ENCODE measurements around the gene C20orf96. TPM values are rescaled to one million over a fixed set of nuclear protein-coding genes. Genes with fewer than 3 reads are reported as not detected.

The C20orf96 gene
- polyA plus RNA-seq, 1 donor (not counting 4 experiments of a cell fraction or from before 2014, with no cell fraction given) = 3.6 TPM

DNA sequence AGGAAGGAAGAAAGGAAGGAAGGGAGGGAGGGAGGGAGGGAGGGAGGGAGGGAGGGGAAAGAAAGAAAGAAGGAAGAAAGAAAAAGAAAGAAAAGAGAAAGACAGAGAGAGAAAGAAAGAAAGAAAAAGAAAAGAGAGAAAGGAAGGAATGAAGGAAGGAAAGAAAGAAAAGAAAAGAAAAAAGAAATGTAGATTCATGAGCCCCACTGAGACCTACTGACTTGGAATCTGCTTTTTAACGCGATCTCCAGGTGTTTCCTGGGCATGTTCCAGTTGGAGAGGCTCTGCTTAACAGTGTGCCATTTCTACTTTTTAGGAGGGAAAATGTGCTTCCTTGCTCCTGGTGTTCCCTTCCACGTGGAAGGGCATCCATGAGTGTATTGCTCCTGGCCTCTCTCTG, 16.7 kb downstream of the C20orf96 start:
- Histone ChIP-seq H3K79me2 (ENCODE audit: control insufficient read depth, insufficient read depth, low read length) (no peaks in the 10 kb centered on the region), H2AFZ (ENCODE audit: control insufficient read depth, low read length) (no peak overlapping the region), H3K4me2 (ENCODE audit: control insufficient read depth, extremely low read depth, insufficient read depth, low read depth, low read length) (no peak overlapping the region), H3K27me3 (ENCODE audit: control insufficient read depth, extremely low read depth, insufficient read depth, low read length) (no peaks in the 10 kb centered on the region), H3K9me3 (ENCODE audit: control insufficient read depth, low read depth, low read length) (no peaks in the 10 kb centered on the region), H3K9me1 (ENCODE audit: control insufficient read depth, extremely low read depth, insufficient read depth, low read length) (no peaks in the 10 kb centered on the region), H4K20me1 (ENCODE audit: control insufficient read depth, extremely low read depth, insufficient read depth, low read length) (no peaks in the 10 kb centered on the region), H3K27ac (ENCODE audit: control insufficient read depth, insufficient read depth, low read length) (no peak overlapping the region), H3K4me3 (ENCODE audit: control insufficient read depth in 2 of 3, extremely low read depth in 1 of 3, insufficient read depth in 2 of 3, low read depth in 1 of 3, low read length in 3 of 3) (no peak overlapping the region), H3K4me1 (ENCODE audit: control insufficient read depth, extremely low read depth, insufficient read depth, low read length) (no peaks in the 10 kb centered on the region), H3K36me3 (ENCODE audit: control insufficient read depth in 2 of 2, extremely low read depth in 1 of 2, insufficient read depth in 2 of 2, low read length in 2 of 2) (no peaks in the 10 kb centered on the region), H3K9ac (ENCODE audit: control insufficient read depth, extremely low read depth, insufficient read depth, low read length) (no peak overlapping the region)
- TF ChIP-seq EZH2 (IDR thresholded peaks at IDR 0.05; ENCODE audit: low read length) = no peak
- no peak for TF ChIP-seq CTCF (optimal IDR thresholded peaks at IDR 0.05 in 1 of 3, IDR thresholded peaks at IDR 0.05 in 1 of 3, conservative IDR thresholded peaks at IDR 0.05 in 1 of 3; ENCODE audit: extremely low read depth in 1 of 3, insufficient read depth in 2 of 3, low read length in 3 of 3)
- FAIRE-seq (no peak), DNase-seq (ENCODE audit: low read depth, low spot score) (no peak)
- dilution Hi-C loops (cut with MboI; ENCODE audit: extremely low pct_ligation_motif_present, low sequenced_read_pairs) = no loop called here

DNA sequence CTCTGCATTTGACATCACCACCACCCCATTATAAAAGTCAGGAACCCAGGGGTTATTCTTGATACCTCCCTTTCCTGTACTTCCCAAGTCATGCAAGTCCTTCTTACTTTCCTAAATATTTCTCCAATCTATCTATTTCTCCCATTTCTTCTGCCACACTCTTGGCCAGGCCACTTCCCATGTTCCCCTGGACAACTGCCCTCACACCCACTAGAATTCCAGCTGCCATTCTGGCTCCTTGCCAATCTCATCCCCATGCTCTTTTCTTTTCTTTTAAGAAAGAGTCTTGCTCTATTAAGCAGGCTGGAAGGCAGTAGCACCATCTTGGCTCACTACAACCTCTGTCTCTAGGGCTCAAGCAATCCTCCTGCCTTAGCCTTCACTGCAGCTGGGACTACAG, 17.8 kb downstream of the C20orf96 start:
- no peak for FAIRE-seq

More for the DNA sequence above, 17.8 kb downstream of the C20orf96 start:
- TF ChIP-seq EZH2 (IDR thresholded peaks at IDR 0.05; ENCODE audit: low read length) = no peak
- TF ChIP-seq CTCF (optimal IDR thresholded peaks at IDR 0.05 in 1 of 3, IDR thresholded peaks at IDR 0.05 in 1 of 3, conservative IDR thresholded peaks at IDR 0.05 in 1 of 3; ENCODE audit: extremely low read depth in 1 of 3, insufficient read depth in 2 of 3, low read length in 3 of 3) = no peak
- no peaks in the 10 kb centered on the region for H3K4me1 ChIP-seq (ENCODE audit: control insufficient read depth, extremely low read depth, insufficient read depth, low read length)
- dilution Hi-C loops (cut with MboI; ENCODE audit: extremely low pct_ligation_motif_present, low sequenced_read_pairs) = no loop called here
- H3K36me3 ChIP-seq (ENCODE audit: control insufficient read depth in 2 of 2, extremely low read depth in 1 of 2, insufficient read depth in 2 of 2, low read length in 2 of 2) = no peaks in the 10 kb centered on the region
- H3K4me3 ChIP-seq (ENCODE audit: control insufficient read depth in 2 of 3, extremely low read depth in 1 of 3, insufficient read depth in 2 of 3, low read depth in 1 of 3, low read length in 3 of 3) = no peak overlapping the region
- no peaks in the 10 kb centered on the region for H3K9me3 ChIP-seq (ENCODE audit: control insufficient read depth, low read depth, low read length)
- H2AFZ ChIP-seq (ENCODE audit: control insufficient read depth, low read length) = no peak overlapping the region
- DNase-seq (ENCODE audit: low read depth, low spot score) = no peak
- H3K9ac ChIP-seq (ENCODE audit: control insufficient read depth, extremely low read depth, insufficient read depth, low read length) = no peak overlapping the region
- no peaks in the 10 kb centered on the region for H3K27me3 ChIP-seq (ENCODE audit: control insufficient read depth, extremely low read depth, insufficient read depth, low read length)
- no peak overlapping the region for H3K27ac ChIP-seq (ENCODE audit: control insufficient read depth, insufficient read depth, low read length)
- H4K20me1 ChIP-seq (ENCODE audit: control insufficient read depth, extremely low read depth, insufficient read depth, low read length) = no peaks in the 10 kb centered on the region
- H3K4me2 ChIP-seq (ENCODE audit: control insufficient read depth, extremely low read depth, insufficient read depth, low read depth, low read length) = no peak overlapping the region
- H3K79me2 ChIP-seq (ENCODE audit: control insufficient read depth, insufficient read depth, low read length) = no peaks in the 10 kb centered on the region
- H3K9me1 ChIP-seq (ENCODE audit: control insufficient read depth, extremely low read depth, insufficient read depth, low read length) = no peaks in the 10 kb centered on the region
